SK-MEL-5 (cell line): Measurements from ENCODE around the gene SDC3. TPM values are rescaled to one million over a fixed set of nuclear protein-coding genes. Genes with fewer than 3 reads are reported as not detected.

Source experiments
- DNase-seq: peaks from one replicate; pipeline ENCODE4 v3.0.0-alpha.2; 2016; ENCODE audit warnings: low read depth, low spot score
- in situ Hi-C: cut with HindIII; loops from 2 replicates; pipeline ENCODE4 v1.10.0; 2016; ENCODE audit warnings: low sequenced_read_pairs, high pct_unique_total_duplicates, low pct_unique_long_range_greater_than_20kb
- total RNA-seq: library from RNA; depleted of rRNA; stranded (reverse); fragments of >200 nt; shearing (Covaris generic); gene quantifications from 2 replicates; pipeline ENCODE4 v1.2.3, GENCODE V29; 2014

SDC3 gene
- total RNA-seq, 1 experiment from 2014 or later = 73.0 TPM

DNA sequence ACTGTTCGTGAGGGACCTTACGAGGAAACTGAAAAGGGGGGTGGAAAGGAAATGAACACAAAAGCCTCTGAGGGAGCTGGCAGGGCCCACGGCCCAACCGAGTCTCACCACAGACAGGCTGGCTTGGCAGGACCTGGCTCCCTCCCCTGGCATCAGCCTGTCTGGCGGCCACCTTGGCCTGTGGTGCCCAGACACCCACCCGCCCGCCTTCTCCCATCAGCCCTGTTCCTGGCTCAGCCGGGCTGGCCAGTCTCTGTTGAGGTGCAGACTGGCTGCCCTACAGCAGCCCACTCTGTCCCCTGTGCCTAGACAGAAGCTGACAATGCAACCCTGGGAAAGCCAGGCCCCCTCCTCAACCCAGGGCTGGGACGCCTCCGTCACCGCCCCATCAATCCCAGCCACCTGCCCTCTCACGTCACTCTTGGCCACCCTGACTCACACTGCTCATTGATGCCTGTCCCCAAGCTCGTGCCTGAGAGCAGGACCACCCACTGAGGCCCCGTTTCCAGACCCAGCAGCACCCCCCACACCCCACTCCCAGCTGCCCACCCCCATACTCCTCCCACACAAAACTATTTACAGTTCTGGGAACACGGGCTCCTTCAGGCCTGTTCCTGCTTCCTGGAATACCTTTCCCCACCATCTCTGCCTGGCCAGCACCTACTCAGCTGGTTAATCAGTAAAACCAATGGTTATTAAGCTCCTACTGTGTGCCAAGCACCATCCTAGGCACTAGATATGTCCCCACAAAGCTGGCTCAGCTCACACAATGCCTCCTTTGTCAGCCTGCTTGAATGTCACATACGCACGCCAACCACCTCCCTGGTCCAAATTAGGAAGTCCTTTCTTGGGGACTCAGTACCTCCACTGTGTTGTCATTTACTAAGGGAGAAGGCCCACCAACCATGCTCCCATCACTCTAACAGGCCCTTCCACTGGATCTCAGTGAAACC lies 22.7 kb downstream of the SDC3 start:
- in situ Hi-C loops = no loop called here

DNA sequence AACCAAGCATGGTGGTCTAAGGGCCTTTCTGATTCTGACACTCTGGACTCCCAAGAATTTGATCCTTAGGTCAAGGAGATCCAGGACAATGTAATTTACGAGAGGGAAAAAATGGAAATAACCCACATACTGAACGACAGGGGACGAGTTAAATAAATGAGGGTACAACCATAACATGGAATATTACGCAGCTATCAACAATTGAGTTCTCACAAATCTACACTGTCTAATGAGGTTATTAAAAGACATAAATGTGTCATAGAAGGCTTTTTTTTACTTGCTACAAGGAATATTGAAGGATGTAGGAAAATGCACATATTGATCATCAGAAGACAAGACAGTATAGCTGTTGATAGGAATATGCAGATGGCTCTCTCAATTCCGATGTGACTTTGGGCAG lies 23.8 kb downstream of the SDC3 start:
- in situ Hi-C loops = no loop called here
- no peak for DNase-seq

More for the DNA sequence above, 22.7 kb downstream of the SDC3 start:
- DNase-seq = no peak

DNA sequence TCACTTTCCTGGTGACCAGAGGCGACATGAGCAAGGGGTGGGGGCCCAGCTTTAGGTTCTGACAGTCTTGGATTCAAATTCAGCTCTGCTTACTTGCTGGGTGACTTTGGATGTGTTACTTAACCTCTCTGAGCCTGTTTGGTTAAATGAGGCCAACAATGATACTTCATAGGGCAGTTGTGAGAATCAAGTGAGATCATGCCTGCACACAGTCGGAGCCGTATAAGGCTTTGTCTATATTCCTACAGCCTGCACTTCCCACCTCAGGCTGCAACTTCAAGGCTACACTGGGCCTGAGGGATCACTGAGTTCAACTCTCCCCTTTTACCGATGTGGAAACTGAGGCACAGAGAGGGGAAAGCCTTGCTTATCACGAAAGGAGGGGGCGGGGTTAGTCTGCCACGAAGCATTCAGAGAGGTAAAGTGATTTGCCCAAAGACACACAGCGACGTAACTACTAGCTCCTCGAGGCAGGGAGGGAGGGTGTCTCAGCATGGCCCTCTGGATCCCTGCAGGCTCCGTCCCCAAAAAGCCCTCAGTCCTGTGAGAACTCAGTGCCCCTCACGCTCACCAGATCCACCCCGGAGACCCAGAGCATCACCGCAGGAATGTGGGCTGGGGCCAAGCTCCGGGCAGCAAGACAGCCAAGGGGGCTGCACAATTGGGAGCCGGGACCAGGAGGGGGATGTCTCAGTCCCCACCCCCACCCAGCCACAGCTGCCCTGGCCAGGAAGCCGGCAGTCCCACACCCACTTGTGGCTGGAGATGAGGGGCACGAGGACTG lies 25.0 kb downstream of the SDC3 start:
- in situ Hi-C loops = no loop called here
- DNase-seq = no peak

DNA sequence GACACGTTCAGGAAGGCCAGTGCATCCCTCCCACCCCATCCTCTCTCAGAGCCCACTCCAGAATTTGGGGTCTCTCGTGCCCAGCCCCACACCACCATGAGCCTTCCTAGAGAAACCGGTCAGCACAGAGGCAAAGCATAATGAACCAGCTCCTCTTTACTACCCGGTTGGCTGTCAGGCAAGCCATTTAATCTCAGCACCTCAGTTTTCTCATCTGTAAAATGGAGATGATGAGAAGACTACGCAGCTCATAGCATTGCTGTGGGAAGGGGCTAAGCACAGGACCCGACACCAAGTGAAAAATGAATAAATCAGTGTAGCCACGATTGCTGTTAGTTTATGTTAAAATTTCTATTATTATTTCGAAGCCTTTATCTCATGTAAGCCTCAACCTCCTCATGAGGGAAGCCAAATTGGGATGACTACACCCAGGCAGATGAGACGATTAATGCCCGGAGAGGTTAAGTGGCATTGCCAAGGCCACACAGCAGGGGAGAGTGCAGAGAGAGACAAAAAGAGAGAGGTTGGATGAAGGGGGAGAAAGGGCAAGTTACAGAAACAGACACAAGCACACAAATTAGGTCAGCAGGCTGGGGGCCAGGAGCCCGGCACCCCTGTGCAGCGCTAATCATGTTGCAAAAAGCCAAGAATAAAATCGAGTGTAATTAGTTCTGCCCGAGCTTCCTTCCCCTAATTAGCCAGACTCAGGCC lies 25.7 kb downstream of the SDC3 start:
- no peak for DNase-seq

DNA sequence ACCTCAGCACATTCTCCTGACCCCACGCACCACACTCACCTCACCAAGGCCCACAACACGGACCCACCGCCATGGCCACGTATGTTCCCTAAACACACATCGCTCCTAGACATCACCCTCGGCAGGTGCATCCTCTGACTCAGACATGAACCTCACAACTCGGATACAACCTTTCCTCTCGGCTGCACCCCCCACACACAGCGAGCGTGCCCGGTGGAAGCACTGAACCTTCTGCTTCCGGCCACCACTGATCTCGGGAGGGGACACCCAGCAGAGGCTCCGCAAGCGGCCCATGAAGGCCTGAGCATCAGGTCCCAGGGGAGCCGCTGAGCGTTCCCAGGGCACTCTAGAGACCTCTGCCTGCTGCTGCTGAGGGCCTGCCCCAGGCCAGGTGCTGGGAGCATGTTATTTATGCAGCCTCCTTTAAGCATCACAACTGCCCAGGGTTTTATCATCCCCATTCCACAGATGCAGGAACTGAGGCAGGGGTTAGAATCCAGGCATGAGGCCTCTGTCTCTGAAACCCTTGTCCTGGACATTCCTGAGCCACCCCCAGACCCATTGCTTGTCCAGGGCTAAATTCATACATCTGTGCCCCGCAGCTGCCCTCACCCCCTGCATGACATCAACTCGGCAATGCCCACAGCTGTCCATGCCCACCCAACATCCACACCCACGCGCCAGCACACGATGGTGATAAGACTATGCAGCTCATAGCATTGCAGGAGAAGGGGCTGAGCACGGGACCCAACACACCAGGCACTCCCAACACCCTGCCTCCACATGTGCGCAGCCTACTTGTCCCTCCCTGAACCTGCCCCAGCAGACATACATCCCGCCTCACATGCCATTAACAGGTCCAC lies 27.0 kb downstream of the SDC3 start:
- in situ Hi-C loops = no loop called here
- DNase-seq = no peak

More for the DNA sequence above, 25.7 kb downstream of the SDC3 start:
- in situ Hi-C loops = no loop called here

DNA sequence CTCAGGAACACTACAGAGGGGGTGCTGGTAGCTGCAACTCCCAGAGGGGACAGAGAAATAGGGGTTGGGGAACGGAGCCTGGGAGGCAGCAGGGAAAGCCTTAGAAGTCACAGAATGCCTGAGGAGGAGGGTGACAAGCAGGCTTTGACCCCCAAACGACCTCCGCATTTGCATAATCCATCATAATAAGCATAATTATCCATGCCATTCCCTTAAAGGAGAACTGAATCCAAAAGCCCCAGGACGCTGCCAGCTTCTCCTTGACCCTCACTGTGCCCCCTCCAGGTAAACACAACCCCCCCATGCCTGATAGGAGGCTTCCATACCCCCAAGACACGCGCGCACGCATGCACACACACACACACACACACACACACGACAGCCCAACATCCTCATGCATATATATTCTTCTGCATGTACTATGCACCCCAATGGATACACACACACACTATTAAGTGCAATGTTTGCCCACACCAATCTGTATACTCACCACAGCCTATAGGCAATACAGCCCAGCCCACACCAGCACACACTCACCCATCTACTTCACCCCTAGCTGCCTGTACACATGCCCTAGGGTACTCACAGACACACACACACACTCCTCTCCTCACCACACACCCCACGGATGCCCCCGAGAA lies 27.8 kb downstream of the SDC3 start:
- in situ Hi-C loops = no loop called here
- no peak for DNase-seq

DNA sequence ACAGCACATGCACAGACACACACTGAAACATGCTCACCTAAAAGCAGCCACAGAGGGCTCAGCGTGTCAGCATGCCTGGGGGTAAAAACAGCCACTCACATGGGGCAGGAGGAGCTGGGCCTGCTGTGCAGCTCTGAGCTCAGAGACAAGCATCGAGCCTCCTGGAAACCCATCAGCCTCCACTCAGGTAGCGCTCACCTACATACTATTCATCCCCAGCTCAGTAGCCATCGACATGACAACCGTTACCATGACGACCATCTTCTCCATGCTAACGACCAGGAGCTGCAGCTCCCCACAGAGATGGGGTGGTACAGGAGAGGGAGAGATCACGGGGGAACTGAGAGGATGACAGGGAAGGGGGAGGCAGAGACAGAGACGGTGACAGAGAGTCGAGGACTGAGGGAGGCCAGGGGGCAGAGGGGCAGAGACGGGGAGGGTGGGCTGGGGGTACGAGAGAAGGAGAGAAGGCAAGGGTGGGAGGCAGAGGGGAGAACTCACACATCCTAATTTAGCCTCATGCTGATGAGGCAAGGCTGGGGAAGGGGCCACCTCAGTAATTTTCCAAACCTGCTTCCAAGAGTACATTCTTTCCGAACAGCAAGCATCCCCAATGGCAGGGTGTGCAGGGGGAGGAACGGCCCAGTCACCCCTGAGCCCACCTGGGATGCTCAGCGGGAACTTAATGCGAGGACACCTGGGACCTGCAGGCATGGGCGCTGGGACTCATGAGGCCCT lies 28.4 kb downstream of the SDC3 start:
- no peak for DNase-seq

DNA sequence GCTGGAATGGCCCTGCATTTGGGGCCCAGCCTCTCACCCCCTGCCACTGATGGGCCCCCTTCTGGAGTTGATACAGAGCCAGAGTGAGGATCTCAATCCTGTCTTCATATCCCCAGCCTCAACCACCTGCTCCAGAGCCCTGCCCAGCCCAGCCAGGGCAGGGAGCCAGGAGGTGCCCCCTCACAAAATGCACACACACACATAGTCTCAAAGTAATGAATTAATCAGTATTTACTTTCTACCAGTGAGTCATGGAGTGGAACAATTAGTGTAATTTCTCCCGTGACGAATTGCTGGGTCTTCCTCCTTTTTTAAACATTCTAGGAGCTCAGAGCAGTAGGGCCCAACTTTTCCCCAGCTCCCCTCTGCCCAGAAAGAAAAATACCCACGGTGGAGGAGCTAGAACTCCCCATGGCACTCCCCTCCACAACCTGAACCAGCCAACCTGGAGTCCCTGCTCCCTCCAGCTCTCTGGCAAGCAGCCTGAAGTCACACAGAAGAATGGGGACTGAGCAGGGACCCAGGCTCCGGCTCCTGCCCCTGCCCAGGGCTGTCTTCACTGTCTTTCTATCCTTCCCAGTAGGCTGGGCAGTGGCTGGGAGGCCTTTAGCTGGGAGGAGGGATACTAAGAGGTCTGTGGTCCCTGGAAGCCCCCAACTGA lies 29.3 kb downstream of the SDC3 start:
- DNase-seq = no peak
- in situ Hi-C loops = no loop called here

More for the DNA sequence above, 28.4 kb downstream of the SDC3 start:
- in situ Hi-C loops = no loop called here

DNA sequence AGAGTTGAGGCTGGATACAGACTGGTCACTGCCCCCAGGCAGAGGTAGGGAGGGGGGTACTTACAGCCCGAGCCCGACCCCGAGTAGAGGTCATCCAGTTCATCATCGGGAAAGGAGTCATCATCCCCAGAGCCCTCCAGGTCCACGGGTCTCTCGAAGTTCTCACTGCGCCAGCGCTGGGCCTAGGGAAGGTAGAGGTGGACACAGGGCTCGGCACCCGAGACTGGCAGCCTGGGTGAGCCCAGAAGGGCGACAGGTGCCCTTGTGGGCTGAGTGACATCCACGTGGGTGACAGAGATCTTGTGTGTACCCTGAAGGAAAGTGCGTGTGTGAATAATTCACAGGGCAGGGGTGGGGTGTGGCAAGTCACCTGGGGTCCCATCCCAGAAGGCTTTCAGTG lies 30.0 kb downstream of the SDC3 start:
- in situ Hi-C loops = no loop called here
- no peak for DNase-seq

DNA sequence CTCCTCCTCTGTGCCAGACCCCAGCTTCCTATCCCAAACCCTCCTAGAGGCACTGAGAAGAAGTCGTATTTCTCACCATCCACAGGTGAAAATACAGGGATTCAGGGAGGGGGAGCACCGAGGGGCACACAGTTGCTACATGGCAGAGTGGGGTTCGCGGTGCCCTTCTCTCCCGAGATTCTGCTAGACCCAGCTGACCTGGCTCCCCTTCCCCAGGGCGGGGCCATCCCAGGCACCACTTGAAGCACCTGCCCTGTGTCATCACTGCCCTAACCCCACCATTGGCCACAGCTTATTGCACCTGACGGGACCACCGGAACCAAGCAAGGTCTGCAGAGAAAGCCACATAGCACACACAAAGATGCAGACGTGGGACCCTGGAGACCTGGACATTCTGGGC lies 30.5 kb downstream of the SDC3 start:
- no peak for DNase-seq
- in situ Hi-C loops = no loop called here

DNA sequence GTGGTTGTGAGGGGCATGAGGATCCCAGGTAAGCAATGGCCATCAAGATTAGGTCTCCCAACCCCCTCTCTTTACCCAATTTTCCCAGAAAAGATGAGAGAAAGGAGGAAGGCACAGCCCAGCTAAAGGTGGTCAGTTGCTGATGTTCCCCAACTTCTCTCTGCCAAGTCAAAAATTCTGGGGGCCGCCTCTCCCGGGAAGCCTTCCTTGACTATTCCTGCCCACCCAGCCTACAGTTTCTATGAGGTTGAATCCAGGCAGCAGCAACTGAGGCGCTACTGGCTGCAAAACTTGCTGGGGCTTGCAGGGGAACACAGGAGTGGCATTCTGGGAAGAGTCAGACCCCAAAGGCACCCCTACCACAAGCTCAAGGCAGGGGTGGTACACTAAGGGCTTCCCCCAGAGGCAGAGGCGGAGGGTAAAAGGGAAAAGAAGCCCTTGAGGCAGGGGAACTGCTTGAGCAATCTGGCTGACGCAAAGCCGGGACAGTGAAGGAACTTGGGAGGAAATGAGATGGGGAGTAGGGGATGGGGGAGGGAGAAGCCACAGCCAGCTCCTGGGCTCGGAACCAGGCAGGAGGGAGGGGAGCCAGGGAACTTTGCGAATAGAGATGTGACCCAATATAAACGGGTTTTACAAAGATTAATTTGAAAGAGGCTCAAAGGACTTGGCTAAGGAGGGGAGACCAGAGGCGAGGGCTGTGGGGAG lies 31.2 kb downstream of the SDC3 start:
- no peak for DNase-seq

DNA sequence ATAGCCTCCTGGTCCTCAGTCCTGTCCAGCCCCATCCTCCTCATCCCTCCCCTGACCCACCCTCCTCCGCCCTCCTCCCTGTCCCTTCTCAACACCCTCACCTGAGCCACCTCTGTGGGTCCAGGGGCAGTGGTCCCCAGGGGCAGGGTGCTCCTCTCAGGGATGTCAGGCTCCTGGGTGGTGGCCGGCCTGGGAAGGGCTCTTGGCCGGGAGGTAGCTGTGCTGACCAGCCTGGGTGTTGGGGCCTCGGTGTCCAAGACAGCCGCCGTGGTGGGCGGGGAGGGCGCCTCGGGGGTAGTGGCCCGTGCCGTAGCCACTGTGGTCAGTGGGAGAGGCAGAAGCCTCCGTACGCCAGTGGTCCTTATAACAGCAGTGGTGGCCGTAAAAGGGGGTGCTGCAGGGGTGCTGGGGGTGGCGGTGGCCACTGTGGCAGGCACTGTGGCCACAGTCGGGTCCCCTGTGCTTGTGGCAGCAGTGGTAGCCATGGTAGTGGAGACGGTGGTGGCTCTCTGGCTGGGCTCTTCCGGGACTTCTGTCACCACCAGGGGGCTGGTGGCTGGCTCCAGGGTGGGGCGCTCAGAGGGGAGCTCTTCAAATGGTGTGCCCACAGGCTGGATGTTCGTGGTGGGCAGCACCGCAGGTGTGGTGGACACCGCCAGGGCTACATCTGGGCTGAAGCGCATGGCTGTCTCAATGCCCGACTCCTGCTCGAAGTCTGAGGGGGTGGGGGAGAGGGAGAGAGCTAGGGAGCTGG lies 31.9 kb downstream of the SDC3 start:
- in situ Hi-C loops = no loop called here

More for the DNA sequence above, 31.2 kb downstream of the SDC3 start:
- in situ Hi-C loops = no loop called here

DNA sequence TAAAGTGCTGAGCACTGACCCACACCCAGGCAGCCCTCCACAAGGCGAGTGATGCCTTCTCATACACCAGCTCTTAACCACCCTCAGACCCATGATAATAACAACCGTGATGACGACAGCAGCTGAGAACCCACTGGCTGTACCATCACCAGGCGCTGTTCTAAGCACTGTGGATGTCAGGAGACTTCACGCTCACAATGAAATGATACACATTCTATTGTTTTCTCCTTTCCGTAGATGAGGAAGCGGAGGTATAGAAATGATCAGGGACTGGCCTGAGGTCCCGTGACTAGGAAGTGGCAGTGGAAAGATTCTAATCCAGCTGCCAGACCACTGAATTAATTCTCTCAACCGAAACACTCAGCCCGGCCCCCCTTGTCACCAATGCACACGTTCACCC lies 32.6 kb downstream of the SDC3 start:
- no peak for DNase-seq
- in situ Hi-C loops = no loop called here

More for the DNA sequence above, 31.9 kb downstream of the SDC3 start:
- no peak for DNase-seq

DNA sequence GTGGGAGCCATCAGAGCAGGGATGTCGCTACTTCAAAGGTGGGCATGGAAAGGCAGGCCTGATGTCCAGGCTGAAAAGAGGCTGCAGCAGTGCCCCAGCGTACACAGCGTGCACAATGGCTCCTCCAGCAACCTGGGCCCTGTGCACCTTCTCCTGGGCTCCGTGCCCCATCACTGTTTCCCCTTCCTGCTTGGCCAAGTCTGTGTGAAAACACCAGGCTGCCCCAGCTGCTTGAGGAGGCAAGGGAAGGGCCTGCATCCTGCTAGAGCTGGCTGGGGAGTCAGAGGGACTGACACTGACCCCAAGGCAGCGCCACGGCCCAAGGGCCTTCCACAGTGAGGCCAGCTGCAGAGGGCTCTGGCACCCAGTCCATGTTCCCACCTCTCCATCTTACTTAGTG lies 33.4 kb downstream of the SDC3 start:
- in situ Hi-C loops = no loop called here
- DNase-seq = no peak
